HTR-8/SVneo (cell line): ENCODE results near the gene PPP1R9B.

Experiments
- DNase-seq: peaks from one replicate; pipeline ENCODE4 v3.0.0; 2011; ENCODE audit warnings: low spot score, mixed read lengths; ENCODE audit not compliant: insufficient read length
- FAIRE-seq: peaks from 2 replicates; lab custom pipeline; 2011; peaks lifted over from hg19 to GRCh38; lab: Jason Lieb, UNC

PPP1R9B gene

DNA sequence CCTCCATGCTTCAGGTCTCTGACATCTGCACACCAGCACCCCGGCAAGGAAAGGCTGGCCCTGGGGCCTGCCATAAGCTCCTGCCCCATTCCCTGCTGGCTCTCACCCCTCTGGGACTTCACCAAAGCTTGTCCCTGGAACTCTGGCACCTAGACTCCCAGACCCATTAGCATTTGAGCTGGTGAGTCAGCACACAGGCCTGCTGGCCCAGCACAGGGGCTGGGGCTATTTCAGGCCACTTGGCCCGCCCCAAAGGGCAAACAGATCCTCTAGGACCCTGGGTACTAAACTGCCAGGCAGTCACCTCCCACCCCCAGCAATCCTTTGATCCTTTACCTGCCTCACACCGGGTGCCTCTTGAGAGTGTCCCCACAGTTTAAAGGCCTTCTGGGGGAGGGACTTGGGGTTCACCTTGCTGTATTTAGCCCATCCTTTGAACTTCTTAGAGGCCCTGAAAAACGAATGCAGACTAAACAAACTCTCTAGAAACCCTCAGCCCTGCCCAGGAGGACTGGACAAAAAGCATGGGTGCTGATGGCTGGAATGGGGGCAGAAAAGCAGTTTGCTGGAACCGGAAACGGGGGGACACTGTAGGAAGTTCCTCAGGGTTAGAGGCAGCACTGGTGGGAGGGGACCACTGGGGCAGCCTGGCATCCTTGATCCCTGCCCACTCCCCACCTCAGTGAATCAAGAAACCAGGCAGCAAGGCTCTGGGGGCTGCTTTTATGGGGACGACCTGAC, 17.3 kb downstream of the PPP1R9B start:
- FAIRE-seq: peak; percentile 42
- DNase-seq: peak; percentile 51

DNA sequence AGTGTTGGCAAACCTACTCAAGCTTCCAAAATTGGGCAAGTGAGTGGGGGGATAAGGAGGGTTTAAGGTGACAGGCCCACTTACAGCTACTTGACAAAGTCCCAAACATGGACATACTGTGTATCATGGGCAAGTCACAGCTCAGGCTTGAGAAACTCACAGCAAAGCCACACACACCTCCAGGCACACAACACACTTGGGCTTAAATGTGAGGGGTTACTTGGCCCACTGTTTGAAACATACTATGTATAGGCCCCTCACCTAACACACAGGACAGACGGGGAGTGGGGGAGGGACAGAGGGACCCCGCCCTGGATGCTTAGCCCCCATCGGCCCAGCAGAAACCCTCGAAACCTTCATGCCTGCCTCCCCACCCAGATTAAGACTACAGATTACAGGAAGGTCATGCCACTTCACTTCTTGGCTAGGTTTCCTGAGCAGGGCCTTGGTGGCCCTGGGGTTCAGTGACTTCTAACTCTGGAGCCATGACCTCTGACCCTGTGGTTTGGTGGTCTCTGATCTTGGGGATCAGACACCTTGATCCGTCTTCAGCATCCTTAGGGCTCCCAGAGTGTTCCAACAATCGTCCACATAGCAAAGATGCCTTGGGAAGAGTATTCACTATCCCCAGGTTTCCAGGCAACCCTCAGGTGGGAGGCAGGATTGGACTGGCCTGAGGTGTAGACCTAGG, 18.2 kb downstream of the PPP1R9B start:
- peak; percentile 67 for FAIRE-seq
- DNase-seq: no peak

DNA sequence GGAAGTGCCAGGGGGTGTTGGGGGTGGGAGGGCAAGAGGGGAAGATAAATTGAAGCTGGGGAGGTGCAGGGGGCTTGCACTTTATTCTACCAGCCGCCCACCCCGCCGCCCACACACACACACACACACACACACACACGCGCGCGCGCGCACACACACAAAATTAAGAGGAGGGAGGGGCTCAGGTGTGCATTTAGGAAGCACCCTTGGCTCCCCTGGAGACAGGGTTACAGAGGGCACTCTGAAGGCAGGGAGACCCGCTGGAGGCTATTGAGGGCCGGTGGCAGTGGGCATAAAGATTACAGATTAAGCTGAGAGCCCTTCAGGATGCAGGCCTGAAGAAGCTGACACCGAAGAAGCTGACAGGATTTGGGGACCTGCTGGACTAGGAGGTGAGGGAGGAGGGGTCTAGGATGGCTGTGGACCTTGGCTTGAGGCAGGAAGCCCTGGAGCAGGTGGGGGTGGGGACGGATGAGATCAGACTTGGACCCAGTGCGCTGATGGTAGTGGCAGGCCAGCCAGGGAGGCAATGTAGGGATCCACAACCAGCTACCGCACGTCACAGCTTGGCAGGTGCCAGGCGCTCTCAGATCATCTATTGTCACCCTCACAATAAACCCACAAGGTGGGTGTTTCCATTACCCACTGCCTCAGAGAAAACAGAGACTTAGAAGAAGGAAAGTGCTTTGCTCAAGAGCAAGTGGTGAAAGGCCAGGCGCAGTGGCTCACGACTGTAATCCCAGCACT, 19.7 kb downstream of the PPP1R9B start:
- FAIRE-seq (peak; percentile 48), DNase-seq (no peak)

DNA sequence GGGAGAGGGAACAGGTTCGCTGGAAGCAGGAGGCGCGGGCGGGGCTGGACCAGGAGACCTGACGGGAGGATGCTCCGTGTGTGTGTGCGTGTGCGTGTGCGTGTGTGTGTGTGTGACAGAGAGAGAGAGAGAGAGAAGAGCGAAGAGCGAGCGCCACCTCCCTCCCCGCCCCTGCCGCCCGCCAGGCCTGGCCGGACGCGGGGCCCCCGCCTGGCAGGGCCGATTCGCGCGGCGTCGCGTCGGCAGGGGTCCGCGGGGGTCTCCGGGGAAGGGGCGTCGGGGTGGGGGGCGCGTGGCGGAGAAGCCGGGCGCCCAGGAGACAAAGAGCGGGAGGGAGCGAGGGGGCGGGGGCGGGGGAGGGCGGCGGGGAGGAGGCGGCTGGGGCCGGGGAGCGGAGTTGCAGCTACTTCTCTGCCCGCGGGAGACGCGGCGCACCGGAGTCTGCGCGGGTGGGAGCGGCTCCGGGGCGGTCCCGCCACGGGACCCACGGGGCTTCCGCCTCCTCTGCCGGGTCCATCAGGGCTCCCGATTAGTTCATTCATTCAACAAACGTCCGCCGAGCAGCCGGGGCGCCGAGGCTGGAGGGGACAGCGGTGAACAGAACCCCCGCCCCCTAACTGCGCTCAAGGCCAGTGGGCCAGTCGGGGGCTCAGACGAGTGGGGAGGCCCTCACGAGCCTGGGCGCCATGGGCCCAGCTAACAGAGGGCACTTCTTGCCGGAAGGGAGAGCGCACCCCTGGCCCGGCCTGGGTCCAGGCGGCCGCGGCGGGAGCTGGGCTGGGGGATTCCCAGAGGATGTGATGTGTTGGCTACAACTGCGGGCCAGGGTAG, 20.5 kb downstream of the PPP1R9B start, which contains the start of gene SAMD14:
Gene SAMD14, minus strand, starts transcription at position 433 of the 831 bp plus-strand sequence. CDS start 5,201 bp downstream, outside the sequence.
- DNase-seq: peak; percentile 49
- peak; percentile 92 for FAIRE-seq

DNA sequence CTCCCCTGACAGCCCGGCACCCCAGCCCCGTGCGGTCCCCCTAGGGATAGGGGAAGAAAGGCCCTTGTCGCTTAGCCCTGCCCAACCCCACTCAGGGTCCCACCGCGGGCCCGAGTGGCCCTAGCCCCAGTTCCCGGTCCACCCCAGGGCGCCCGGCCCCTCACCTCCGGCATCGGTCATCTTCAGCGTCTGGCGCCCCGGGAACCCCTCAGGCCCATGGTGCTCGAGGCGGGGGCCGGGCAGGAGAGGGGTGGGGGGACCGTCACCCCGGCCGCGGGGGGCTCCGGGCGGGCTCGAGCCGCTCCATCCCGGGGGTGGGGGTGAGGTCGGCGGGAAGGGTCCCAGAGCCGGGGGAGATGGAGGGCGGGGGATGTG, 21.1 kb downstream of the PPP1R9B start:
- no peak for FAIRE-seq
- no peak for DNase-seq

DNA sequence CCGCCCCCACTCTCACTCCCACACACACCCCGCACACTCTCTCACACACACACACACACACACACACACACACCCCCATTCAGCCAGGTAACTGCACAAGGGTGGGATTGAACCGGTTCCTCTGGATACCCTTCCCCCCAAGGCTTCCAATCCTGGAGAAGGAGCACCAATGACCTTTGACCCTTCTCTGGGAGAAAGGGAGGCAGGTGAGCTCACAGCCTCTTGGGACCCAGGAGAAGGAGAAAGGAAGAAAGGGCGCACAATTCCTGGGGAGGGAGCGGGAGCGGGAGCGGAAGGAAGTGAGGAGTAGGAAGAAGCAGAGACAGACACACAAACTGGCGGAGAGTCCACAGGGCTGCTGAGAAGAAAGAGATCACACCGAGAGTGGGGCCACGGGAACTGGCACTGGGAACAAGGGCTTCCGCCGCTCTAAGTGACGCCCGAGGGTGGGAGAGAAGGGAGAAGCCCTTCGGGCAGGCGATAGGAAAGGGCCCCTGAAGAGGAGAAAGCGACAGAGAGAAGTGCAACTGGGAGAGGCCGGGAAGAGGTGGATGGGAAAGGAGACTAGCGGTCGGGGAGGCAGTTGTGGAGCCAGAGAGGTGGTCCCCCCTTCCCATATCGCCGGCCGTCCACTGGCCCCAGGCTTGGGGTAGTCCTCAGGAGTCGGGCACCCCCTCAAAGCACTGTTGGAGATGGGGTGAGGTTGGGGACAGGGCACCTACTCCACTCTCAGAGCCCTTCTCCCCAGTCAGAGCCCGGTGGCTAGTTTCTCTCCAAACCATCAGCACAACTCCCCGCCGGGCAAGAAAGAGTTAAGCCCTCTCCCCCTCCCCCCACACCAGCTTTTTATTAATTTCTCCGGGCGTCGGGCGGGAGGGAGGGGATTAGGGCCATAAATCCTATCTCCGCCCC, 21.8 kb downstream of the PPP1R9B start:
- DNase-seq (no peak), FAIRE-seq (no peak)

DNA sequence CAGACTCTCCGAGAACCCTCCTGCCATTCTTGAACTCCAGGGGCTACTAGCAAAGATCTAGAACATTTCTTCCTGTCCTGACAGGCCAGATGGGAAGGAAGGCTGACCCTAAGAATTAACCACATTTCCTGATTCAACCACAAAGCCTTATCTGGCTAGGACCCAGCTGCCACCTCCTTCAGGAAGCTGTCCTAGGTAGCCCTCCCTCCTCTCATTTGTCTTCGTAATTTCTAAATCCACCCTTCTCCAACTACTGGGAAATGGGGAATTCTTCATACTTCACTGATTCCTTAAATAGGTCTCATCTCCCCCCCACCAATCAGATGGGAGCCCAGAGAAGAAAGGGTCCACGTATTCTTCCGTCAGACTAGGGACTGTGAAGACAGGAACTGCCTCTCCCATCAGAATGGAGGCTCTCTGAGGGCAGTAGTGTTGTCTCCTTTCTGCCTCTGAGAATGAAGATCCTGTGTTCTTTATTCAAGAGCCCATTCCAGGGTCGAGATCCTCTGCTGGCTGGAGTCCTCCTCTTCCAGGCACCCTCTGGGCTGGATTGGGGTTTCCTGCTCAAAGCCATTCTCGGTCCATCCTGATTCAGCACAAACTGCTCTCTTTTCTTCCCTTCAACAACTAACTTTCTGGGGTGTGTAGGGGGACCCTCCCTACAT, 22.6 kb downstream of the PPP1R9B start:
- FAIRE-seq (no peak), DNase-seq (no peak)

DNA sequence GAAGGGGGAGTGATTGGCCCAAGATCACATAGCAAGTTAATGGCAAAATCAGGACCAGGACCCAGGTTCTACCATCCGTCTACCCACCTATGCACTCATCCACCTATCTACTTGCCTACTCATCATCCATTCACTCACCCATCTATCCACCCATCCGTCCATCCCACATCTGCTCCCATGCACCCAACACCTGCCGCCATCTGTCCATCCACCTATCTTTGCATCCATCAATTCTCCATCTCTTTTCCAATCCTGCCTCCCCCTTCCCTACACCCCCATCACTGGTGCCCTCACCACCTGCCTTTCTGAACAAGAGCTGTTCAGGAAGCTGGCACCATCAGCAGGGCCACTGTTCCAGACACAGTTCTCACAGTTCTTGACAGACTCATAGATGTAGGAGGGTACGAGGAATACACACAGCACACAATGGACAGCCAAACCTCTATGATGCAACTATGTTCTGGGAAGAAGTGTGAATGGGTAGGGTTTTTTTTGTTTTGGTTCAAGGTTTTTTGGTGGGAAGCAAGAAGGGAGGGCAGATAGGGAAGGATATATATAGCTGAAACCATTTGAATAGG, 25.0 kb downstream of the PPP1R9B start:
- FAIRE-seq (peak; percentile 46), DNase-seq (no peak)

DNA sequence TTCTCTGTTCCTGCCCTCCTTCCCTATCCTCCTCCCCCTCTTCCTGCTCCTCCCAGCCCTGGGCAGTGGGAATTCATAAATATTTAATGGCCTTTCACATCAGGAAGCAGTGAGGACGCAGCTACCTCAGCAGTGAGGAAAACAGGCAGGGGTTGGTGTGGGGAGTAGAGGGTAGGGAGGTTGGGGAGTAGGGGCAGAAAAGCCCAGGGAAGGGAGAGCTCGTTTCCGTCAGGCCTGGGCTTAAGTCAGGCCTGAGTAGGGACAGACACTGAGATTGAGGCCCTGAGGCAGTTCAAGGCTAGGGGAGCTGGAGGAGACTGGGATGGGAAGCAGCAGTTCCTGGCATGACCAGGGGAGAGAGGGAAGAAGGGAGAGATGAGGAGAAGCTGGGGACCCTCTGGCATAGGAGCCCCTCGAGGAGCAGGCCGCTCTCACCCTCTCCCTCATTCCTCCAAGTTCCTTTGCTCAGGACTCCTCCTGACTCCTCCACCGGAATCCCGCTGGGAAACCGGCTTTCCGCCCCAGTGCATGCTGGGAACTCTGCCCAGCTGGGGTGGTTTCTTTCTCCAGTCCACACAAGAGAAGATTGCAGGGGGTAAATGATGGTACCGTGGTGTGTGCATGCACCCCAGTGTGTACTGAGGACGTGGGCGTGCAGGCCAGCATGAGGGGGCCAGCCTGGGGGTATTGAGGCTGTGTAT, 26.7 kb downstream of the PPP1R9B start:
- peak; percentile 23 for FAIRE-seq

DNA sequence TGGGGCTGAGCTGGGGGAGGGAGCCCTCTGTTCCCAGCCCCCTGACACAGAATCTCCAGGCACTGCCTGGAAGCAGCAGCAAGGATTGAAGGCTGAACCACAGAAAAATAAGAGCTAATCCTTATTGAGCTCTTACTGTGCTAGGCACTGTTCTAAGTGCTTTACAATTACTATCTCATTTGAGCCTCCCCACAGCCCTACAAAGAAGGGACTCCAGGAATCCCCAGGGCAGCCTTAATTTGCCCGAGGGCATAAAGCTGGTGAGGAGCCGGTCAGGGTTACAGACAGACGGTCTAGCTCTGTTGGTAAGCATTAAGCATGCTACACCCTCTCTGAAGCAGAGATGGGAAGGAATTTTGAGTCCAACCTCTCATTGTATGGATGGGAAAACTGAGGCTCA, 27.5 kb downstream of the PPP1R9B start:
- DNase-seq: no peak
- FAIRE-seq: no peak

More for the DNA sequence above, 26.7 kb downstream of the PPP1R9B start:
- no peak for DNase-seq

DNA sequence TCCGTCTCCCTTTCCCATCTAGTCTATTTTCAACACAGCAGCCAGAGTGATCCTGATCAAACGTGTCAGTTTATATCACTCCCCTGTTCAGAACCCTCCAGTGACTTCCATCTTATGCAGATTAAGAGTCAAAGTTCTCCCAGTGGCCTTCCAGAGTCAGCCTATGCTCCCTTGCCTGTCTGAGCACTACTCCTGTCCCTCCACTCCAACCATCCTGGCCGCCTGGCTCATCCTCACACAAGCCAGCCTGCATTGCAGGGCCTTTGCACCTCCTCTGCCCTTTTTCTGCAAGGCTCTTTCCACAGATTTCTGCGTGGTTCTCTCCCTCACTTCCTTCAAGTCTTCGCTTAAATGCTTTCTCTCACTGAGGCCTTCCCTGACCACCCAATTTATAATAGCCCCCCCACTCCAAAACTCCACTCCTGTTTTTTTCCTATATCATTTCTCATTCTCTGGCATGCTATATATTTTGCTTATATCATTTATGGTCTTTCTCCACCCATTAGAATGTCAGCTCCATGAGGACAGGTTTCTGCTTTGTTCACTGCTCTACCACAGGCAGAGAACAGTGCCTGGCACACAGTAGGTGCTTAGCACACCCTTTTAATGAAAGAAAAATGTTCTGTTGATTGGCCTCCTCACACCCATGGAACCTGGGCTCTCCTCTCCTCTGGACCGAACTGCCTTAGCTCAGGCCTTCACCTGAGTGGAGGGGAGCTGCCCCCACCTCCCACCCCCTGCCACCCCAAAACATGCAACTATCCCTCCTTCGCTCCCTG, 29.8 kb downstream of the PPP1R9B start:
- FAIRE-seq (peak; percentile 46), DNase-seq (no peak)

DNA sequence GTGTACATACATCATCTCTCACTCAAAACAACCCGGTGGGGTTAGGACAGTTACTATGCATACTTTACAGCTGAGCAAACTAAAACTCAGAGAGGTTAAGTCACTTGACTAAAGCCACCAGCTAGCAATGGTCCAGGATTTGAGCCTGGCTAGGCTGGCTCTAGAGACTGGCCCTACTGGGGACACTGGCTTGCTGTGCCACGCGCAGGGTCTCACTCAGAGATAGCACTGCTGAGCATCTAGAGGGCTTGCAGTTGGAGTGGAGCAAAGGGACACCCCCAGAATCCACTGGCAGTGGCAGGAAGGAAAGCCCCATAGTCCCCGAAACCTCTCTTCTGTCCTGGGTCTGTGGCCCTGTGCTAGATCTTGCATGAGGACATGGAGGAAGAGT, 31.7 kb downstream of the PPP1R9B start:
- FAIRE-seq (no peak), DNase-seq (no peak)

DNA sequence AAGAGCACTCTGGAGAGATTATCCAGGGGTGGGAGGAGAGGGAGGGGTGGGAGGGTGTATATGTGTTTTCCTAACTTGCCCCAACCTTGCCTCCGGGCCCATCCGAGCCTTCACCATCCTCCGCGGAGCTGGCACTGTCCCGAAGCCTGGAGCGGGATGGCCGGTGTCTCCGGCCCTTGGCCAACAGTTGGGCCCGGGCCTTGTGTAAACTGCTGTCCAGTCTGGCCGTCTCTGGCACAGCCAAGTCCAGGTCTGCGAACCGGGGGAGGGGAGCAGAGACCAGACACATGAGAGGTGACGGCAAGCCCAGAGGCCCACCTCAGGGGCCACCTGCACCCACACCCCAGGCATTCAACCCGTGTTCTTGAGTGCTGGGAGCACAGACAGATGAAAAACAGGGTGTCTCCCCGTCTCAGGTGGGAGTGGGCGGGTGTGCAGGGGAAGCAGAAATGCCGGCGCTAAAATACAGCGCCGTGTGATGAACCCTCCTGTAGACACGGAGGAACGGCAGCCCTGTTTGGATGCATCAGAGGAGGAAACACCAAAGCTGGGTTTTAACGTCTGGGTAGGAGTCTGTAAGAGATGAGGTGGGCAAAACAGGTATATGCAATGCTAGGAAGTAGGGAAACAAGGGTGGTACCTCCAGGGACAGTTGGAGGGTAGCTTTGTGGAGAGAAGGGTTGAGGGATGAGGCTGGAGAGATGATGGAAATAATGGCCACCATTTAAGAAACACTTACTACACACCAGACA, 32.2 kb downstream of the PPP1R9B start:
- FAIRE-seq: no peak
- DNase-seq: no peak

DNA sequence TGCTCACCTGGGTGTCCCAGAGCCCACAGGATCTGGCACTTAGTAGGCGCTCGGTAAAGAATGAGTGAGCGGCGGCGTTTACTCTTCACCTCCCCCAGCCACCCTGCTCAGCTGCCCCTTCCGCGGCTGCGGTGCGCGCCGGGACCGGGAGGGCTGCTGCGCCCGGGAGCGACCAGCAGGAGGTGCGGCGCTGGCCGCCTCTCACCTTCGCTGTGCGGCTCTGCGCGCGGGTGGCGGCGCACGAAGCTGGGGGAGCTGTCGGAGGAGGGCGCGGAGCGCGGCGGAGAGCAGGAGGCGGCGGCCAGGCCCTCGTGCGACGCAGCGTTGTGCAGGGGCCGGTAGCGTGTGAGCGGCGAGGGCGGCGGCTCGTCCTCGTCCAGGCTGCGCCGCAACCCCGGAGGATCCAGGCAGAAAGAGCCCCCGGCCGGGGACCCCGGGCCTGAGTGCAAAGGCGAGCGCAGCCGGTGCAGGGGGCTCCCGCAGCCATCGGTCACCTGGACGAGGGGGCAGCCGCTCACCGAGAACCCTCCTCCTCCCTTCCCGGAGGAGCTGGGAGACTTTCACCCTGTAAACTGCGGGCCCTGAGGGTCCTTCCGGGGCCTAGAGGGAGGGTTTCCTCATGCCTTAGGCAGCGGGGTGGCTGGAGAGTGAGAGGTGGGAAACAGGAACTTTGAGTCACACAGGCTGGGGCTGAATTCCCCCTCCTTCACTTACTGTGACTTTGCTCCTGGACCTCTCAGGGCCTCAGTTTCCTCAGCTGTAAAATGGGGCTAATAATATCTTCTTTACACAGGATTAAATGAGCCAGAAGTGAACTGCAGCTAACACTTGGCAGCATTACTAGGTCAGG, 33.0 kb downstream of the PPP1R9B start:
- DNase-seq (no peak), FAIRE-seq (no peak)

DNA sequence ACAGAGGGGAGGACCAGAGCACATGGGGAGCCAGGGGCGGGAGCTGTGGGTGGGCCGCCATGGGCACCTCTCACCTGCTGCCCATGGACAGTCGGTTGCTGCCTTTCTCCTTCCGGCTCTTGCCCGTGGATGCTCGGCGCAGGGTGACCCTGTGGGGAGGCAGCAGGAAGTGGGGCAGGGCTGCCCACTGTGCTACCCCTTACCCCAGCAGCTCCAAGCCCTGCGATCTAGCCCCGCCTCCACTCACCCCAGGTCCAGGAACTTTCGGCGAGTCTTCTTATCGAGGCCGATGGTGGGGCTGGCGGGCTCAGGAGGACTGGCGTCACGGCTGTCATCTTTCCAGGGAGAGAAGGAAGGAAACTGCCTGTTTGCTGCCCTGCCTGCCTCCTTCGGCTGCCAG, 34.7 kb downstream of the PPP1R9B start:
- DNase-seq (no peak), FAIRE-seq (no peak)
